Lower lobe of right lung (tissue), 2 donors: ENCODE data around the gene AEBP1. TPM values are rescaled to one million over a fixed set of nuclear protein-coding genes. Genes with fewer than 3 reads are reported as not detected.

Source experiments
- ATAC-seq, 2 donors: fragments of 200-7000 bp; cut with Tn5 transposase; one replicate each; pipeline ENCODE4 v1.9.1; 2020 to 2022; ENCODE audit warnings: mild to moderate bottlenecking in 2 of 2, moderate library complexity in 2 of 2
- DNase-seq: peaks from one replicate; pipeline ENCODE4 v3.0.0-alpha.2; 2020
- H3K27ac ChIP-seq: fragments of 200-600 bp; one replicate; pipeline ENCODE4 v1.8.0; 2022
- H3K27me3 ChIP-seq: fragments of 200-600 bp; one replicate; pipeline ENCODE4 v1.8.0; 2022; ENCODE audit warnings: low read depth
- H3K36me3 ChIP-seq: fragments of 200-600 bp; one replicate; pipeline ENCODE4 v1.8.0; 2022; ENCODE audit warnings: mild to moderate bottlenecking
- H3K4me1 ChIP-seq: fragments of 200-600 bp; one replicate; pipeline ENCODE4 v1.8.0; 2022
- H3K4me3 ChIP-seq: fragments of 200-600 bp; one replicate; pipeline ENCODE4 v1.8.0; 2022; ENCODE audit warnings: mild to moderate bottlenecking
- H3K9me3 ChIP-seq: fragments of 200-600 bp; one replicate; pipeline ENCODE4 v1.8.0; 2022
- CTCF ChIP-seq: fragments of 200-600 bp; IDR thresholded peaks from one replicate; pipeline ENCODE4 v1.8.0; 2022; ENCODE audit warnings: antibody characterized with exemption, mild to moderate bottlenecking
- intact Hi-C: fragments of 100-400 bp; cut with DNase I; formaldehyde crosslinking; loops from one replicate; pipeline ENCODE4 v1.11.0; 2022
- total RNA-seq: library from RNA; stranded (reverse); fragmentation: NEBNext Ultra II Directional; extraction: Animal tissue kit (Norgen Biotek cat#: 25700); gene quantifications from one replicate; pipeline ENCODE4 v1.2.1, GENCODE V29; 2021
- donor health status: DM: no; HTN: yes; CAD: no; lungs with severe emphysema.

Gene AEBP1
- total RNA-seq, 1 donor from 2014 or later: 82.5 TPM

- intact Hi-C loops: no loop called here
- ATAC-seq: no peak
- no peaks in the 10 kb centered on the region for H3K36me3 ChIP-seq
- no peak for TF ChIP-seq CTCF
- H3K4me3 ChIP-seq: no peak overlapping the region
- H3K9me3 ChIP-seq: no peaks in the 10 kb centered on the region
- no peak for DNase-seq
- H3K27ac ChIP-seq: no peak overlapping the region
- H3K4me1 ChIP-seq: peaks cover 2% of the 10 kb centered on the region
- peaks cover 6% of the 10 kb centered on the region for H3K27me3 ChIP-seq
These were observed 36.2 kb downstream of the AEBP1 start for GRCh38 chr7:44140341-44140740.

GRCh38 chr7:44141221-44141850, 37.2 kb downstream of the AEBP1 start, which contains the start of gene MYL7:
Gene MYL7 (minus strand): TSS chr7:44141332. CDS start chr7:44141305, 27 bp downstream.
- Histone ChIP-seq H3K4me3 (no peak within 1 kb of the TSS), H3K9me3 (no peaks in the 10 kb centered on the region), H3K27ac (no peak within 1 kb of the TSS), H3K4me1 (peaks cover 11% of the 10 kb centered on the region), H3K27me3 (peaks cover 12% of the 10 kb centered on the region), H3K36me3 (no peaks in the 10 kb centered on the region)
- DNase-seq (no peak), ATAC-seq (no peak)
- no peak for TF ChIP-seq CTCF
- intact Hi-C loops: no loop called here

GRCh38 chr7:44142028-44142427, 37.9 kb downstream of the AEBP1 start:
- DNase-seq (no peak), ATAC-seq (no peak)
- TF ChIP-seq CTCF: no peak
- no peaks in the 10 kb centered on the region for H3K9me3 ChIP-seq
- no peak overlapping the region for H3K4me3 ChIP-seq
- H3K4me1 ChIP-seq: peaks cover 17% of the 10 kb centered on the region
- H3K27ac ChIP-seq: no peak overlapping the region
- intact Hi-C loops: no loop called here
- no peaks in the 10 kb centered on the region for H3K36me3 ChIP-seq
- H3K27me3 ChIP-seq: peaks cover 17% of the 10 kb centered on the region

- H3K4me3 ChIP-seq: no peak overlapping the region
- no peak for TF ChIP-seq CTCF
- no peak overlapping the region for H3K27ac ChIP-seq
- no peaks in the 10 kb centered on the region for H3K9me3 ChIP-seq
- no peaks in the 10 kb centered on the region for H3K36me3 ChIP-seq
- peaks cover 17% of the 10 kb centered on the region for H3K4me1 ChIP-seq
- DNase-seq (no peak), ATAC-seq (no peak)
- H3K27me3 ChIP-seq: peaks cover 25% of the 10 kb centered on the region
- intact Hi-C loops: no loop called here
These were observed 39.6 kb downstream of the AEBP1 start for GRCh38 chr7:44143646-44144250.

- no peak for DNase-seq
- intact Hi-C loops: no loop called here
These were observed 40.4 kb downstream of the AEBP1 start for GRCh38 chr7:44144426-44144967.

More at GRCh38 chr7:44144426-44144967, 40.4 kb downstream of the AEBP1 start:
- no peak for TF ChIP-seq CTCF
- Histone ChIP-seq H3K27me3 (peaks cover 25% of the 10 kb centered on the region), H3K4me1 (peaks cover 17% of the 10 kb centered on the region), H3K9me3 (no peaks in the 10 kb centered on the region), H3K4me3 (no peak overlapping the region), H3K36me3 (no peaks in the 10 kb centered on the region), H3K27ac (no peak overlapping the region)
- no peak for ATAC-seq
